HS-5 (cell line): ENCODE measurements around the gene IGF1R.
A peak's percentile ranks its signal among the peaks of the same experiment; 100 is the strongest.

ENCODE experiments used
- DNase-seq: peaks from one replicate; pipeline ENCODE4 v3.0.0-alpha.2; 2012; ENCODE audit warnings: low read depth

The IGF1R gene

DNA sequence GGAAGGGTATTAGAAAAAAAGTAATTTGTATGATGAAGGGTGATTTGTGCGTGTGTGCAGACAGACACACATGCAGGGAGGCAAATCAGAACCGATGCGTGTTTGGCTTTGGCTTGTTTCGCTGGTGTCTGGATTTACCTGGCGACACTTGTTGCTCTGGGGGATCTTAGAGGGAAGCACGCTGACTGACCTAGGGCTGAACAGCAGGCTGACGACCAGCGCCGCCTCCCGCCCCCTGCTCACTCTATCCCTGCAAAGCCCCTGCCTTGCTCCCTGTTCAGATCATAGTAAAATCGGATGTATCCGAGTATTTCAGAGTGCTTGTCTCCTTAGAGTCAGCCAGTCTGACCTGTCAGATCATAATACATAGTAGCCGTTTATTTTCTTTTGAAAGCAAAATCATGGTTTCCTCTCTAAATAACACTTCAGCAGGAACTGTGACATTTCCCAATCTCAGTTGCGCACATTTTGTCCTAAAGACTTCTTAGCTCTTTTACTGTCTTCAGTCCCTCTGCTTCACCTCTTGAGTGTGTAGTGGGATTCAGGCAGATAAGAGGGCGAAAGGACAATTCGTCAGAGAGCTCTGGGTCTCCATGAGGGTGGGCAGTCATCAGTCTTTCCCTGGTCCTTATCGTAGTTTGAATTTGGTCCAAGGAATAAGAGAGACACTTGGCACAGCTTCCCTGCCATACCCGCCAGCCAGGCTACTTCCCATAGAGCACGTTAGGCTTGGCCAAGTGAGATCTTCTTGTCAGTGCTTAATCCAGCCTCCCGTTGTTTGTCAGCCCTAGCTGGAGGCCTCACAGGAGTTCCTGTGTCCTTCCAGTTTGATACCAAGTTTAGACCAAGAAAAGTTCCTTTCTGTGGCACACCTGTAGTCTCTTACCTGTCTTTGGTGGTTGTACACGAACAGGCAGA, 261.9 kb downstream of the IGF1R start:
- no peak for DNase-seq

DNA sequence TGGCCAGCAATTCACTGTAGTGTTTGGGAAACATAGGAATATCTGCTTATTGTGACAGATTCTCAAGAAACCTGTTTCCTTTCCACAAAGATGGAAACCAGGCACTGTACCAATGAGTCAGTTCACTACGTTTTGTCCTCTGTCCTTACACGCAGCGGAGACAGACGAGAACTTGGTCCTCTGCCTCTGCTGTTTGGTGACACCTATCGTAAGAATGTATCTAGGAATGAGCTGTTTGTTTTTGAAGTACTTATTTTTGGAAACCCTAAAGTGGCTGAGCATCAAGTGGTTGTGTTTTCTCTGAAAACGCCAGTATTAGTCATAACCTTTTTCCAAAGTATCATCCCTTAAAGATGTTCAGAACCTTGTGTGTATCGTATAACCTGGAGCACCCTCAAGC, 266.3 kb downstream of the IGF1R start:
- DNase-seq: peak; percentile 77

DNA sequence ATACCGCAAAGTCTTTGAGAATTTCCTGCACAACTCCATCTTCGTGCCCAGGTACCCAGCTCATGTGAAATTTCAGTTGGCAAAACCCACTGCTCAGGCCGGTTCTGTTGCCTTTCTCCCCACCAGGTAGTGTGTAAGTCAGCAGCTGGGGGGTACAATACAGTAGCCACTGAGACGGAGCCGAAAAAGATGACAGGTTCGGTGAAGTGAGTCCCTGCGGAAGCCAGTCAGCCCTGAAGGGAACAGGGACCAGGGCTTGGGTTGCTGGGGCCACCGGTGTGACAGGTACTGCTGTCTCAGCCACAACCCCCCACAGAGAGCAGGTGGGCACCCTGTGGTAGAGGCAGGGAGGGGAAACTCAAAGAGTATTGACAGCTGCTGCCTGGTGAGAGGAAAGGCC, 268.5 kb downstream of the IGF1R start:
- no peak for DNase-seq

DNA sequence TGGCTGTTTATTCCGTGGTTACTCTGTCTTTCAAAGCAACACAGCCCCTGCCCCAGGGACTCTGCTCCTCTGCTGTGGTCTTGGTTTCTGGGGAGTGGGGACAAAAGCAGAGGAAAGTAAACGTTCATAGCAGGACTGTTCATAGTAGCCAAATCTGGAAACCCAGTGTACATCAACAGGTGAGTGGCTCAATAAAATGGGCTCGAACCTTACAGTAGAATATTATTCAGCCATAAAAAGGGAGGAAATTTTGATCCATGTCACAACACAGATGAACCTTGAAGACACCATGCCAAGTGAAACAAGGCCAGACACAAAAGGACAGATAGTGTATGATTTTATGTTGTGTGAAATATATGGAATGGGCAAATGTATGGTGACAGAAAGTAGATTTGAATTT, 269.1 kb downstream of the IGF1R start:
- DNase-seq: no peak

DNA sequence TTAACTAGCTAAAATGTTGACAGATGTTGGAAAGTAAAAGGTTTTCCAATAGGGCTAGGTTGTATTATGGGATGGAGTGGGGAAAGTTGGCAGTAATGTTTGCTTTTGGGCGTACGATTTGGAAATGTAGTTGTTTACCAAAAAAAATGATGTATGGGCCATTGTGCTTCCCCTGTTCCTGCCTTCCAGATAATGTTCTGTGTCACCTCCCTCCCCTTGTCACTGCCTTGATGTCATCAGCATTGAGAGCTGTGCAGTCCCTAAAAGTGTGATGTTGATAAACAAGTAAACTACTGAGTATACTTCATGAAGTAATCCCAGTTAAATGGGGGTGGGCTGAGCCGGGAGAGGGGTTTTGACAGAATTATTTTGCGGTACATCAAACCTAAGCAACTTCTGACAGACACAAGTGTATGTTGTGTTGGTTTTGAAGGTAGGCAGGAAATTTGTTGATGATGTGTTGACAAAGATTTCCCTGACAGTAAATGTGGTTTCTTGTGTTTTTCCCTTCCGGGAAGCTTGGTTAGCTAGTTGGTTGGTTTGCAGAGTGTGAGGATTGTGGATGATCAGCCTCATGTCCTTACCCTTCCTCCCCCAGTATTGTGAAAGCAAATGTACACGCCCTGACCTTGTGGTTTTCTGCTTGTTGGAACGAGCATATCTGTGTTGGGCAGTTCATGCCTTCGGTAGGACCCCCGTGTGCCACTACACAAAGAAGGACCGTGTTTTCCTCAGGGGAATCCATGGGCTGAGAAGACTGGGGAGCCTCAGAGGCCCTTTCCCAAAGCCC, 271.9 kb downstream of the IGF1R start:
- DNase-seq: no peak

DNA sequence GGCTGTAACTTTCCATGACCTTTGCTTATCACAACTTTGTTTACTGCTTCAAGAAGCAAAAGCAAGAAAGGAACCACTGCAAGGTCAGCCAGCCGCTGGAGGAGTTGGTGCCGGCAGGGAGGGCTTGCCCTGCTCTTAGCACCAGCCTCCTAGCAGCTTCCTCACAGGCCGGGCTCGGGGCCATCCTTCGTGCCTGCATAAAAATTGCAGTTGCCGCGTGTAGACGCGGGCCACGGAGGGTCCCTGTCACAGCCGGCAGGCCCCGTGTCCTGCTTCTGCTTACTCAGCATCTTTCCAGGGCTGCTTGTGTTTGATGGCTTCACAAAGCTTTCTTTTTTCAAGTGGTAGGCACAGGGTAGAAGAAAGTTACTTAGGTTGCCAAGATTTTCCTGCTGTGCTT, 274.8 kb downstream of the IGF1R start:
- no peak for DNase-seq

DNA sequence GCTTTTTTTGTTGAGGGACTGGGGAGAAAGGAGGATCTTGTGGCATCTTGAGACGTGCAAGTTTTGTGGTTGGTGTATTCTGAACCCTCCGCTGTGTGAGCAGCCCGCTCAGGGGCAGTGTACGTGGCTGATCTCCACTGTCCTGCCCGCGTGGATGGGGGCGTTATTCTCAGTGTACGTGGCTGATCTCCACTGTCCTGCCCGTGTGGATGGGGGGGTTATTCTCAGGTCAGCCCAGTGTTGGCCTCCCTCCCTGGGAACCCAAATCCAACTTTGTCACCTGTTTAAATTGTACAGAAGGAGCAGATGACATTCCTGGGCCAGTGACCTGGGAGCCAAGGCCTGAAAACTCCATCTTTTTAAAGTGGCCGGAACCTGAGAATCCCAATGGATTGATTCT, 275.2 kb downstream of the IGF1R start:
- DNase-seq: no peak

DNA sequence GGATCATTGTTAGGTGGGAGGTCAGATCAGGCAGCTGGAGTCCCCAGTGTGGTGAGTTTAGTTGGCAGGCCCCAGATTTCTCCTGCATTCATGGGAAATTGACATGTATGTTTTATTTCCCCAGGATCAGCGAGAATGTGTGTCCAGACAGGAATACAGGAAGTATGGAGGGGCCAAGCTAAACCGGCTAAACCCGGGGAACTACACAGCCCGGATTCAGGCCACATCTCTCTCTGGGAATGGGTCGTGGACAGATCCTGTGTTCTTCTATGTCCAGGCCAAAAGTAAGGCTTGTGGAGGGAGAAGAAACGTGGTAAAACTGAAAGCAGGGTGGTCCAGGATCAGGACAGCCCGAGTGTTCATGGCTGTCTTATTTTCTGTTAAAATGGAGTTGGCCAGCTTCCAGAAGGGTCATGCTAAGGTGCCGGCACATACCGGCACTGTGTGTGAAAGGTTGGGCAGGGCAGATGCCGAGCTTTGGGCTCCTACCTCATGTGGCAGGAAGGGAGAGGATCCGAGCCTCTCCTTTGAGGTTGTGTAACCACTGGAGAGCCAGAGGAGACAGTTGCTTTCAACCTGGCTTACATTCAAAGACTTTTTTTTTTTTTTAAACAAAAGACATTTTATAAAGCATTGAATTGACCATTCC, 276.2 kb downstream of the IGF1R start:
- no peak for DNase-seq

DNA sequence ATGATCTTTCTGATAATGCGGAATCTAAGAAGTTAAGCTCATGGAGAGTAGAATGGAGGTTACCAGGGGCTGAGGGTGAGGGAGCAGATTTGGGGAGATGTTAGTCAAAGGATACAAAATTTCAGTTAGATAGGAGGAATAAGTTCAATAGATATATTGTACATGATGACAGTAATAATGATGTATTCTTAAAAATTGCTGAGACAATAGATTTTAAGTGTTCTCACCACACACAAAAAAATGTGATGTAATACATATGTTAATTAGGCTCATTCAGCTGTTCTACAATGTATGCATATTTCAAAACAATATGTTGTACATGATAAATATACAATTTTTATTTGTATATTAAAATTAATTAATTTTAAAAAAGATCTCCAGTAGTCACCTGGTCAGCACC, 277.9 kb downstream of the IGF1R start:
- DNase-seq: no peak

DNA sequence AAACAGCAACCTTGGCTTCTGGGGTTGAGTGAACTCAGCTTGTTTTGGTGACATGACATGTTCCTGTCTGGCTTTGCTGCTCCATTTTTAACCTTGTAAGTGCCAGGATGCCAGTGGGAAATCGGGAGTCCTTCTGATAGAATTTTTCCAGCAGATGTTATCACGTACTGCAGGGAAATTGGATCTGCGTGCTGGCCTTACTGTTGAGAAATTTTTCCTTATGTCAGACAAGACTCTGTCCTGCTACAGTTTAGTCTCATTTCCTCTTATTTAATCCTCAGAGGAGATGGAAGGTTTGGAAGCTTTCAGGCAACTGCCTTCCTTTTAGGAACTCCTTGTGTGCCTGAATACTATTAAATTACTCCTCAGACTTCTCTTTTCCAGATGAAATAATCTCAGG, 278.7 kb downstream of the IGF1R start:
- no peak for DNase-seq

DNA sequence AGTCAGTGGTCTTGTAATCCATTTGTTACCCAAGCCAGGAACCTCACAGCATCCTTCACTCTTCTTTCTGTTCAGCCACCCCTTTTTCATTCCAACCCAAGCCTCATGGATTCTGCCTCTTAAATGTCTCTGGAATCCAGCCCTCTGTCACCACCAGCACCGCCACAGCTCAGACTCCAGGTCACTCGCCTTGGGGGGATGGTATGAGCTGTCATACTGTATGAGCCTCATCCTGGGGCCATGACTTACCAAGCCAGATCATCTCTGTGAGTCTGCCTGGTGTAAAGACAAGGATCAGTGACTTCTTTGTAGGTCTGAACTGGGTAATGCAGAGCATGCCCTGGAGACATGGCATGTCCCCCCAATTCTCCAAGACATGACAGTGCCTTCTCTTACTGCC, 279.7 kb downstream of the IGF1R start:
- no peak for DNase-seq

DNA sequence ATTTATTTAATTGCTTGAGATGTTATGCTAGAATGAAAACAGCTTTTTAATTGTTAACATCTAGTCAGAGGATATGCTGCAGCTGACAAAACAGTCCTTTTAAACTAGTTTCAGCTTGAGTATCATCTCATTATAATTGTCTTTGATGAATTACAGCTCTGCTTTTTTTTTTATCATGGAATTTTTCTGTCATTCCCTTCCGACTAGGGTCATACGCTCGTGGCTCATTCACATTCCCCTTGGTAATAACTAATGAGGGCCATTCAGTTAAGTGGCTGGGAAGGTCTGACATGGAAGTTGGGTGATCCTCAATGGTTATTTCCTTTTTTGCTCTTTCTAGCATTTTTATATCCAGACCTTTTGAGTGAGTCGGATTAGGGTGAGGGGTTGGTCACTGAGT, 282.2 kb downstream of the IGF1R start:
- no peak for DNase-seq

DNA sequence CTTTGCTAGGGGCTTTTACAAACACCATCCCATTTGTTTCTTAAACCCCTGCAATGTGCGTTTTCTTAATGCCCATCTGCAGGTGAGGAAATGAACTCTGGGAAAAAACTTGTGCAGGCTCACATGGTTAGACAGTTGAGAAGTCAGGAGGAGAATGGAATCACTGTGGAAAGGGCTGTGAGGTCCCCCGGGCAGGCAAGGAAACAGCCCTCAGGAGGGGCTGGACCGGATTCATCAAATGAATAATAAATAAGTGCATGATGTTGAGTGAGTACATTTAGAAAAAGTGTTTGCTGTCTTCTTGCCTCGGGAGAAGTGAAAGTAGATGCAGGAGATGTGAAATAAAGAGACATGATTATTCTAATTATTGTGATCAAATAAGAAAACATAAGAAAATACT, 282.7 kb downstream of the IGF1R start:
- DNase-seq: no peak

DNA sequence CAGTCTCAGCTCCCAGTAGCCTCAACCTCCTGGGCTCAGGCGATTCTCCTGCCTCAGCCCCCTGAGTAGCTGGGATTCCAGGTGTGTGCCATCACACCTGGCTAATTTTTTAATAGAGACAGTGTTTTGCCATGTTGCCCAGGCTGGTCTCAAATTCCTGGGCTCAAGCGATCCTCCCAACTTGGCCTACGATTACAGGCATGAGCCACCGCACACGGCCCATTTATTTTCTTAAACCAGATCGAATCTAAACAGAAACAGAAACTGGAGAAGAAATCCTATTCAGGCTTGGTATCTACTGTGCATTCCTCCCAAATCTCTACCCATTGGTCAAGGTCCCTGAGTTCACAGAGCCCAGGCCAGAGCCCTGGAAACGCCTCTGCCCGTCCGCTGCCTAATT, 285.1 kb downstream of the IGF1R start:
- no peak for DNase-seq

DNA sequence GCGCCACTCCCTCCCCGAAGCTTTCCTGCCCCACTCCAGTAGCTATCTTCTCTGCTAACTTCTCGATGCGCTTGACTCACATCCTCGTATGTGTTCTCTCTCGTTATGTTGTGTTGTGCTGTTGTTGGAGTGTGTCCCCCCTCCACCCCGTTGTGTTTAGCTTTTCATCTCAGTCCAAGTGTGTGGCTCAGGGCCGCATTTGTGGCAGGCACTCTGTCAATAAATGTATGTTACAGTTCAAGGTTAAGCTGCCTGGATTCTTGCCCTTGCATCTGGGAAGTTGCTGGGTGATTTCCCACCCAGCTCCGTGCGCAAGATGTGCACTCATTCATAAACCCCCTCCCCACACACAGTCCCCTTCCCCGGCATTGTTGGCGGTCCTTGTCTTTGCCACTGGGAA, 287.4 kb downstream of the IGF1R start:
- no peak for DNase-seq

DNA sequence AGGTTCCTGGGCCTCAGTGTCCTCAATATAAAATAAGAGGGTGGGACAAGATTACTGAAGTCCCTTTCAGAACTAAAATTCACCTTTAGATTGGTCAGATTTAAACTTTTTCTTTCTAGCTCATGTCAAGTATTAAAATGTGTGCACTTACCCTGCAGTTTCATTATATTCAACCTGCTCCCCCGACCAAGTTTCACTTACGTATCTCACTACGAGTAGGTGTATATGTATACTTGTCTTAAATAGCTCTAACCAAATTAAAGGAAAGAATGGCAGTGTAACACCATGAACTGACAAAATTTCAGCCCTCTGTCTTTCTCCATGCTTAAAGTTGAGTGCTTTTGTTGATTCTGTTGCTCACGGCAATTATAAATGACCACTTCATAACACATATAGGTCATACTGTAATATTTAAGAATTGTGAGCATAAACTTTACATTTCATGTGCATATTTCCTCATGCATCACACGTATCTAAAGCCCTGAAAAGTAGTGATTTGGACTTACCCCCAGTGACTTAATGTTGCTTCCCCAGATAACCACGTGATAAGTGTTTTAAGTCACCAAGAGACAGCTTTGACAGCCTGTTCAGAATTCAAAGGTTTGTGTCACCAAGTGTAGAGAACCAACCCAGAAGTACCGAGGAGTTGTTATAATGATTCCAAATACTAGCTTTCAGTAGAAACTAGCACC, 289.2 kb downstream of the IGF1R start:
- no peak for DNase-seq

DNA sequence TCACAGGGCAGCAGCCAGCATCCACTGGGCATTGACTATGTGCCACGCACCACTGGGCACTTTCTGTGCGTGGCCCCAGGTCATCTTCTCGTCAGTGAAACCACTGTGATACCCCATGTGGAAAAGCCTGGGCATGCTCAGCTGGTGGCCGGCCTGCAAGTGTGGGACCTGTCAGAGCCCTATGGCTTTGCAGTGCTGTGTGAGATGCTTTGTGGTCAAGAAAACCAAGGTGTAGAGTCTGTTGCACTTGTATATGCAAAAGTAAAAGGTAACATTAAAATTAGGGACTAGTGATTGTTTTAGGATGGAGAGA, 289.7 kb downstream of the IGF1R start:
- DNase-seq: no peak

DNA sequence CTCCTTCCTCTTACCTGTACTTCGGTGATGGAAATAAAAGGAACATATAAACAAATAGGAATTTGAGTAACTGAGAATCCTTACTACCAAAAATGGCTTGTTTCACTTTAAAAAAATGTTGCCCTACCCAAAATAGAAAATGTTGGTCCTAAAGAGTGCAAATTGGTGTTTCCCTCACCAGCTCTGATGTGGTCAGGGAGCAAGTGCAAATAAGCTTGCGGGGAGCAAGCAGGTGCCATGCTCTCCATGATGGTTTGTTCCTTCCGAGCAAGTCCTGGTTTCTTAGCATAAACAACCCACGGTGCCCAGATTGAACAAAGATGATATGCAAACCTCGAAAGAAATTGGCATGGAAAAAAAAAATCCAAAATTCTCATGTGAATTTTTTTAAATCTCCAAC, 290.5 kb downstream of the IGF1R start:
- no peak for DNase-seq

DNA sequence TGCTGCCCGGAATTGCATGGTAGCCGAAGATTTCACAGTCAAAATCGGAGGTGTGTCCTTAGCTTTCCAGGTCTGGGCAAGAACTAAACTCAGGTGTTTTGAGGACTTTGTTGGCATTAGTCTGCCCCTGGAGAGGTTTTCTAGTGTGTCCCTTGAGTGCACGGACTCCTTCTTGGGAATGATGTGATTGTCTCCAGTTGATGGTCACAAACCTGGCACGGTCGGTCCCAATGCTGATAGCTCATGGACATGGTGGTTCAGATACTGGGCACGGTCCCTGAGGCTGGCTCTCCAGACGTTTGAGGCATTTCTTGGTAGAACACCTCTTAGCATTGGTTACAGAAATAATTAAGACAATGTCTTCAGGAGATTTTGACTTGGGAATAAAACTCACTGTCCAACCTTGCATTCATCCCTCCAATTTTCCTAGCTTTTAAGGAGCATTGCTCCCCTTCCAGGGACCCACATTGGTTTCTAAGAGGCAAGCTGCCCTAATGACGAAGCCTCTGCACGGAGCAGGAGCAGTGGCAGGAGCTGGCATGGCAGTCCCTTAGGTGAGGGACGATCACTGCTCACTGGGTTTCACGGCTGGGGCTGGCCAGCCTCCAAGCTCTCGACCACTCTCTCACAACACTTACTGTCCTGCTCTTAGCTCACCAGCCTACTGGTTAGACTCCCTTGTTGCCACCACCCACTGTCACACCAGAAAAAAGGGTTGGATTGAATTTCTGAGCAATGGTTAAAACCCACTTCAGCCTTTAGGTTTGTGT, 291.2 kb downstream of the IGF1R start:
- no peak for DNase-seq

DNA sequence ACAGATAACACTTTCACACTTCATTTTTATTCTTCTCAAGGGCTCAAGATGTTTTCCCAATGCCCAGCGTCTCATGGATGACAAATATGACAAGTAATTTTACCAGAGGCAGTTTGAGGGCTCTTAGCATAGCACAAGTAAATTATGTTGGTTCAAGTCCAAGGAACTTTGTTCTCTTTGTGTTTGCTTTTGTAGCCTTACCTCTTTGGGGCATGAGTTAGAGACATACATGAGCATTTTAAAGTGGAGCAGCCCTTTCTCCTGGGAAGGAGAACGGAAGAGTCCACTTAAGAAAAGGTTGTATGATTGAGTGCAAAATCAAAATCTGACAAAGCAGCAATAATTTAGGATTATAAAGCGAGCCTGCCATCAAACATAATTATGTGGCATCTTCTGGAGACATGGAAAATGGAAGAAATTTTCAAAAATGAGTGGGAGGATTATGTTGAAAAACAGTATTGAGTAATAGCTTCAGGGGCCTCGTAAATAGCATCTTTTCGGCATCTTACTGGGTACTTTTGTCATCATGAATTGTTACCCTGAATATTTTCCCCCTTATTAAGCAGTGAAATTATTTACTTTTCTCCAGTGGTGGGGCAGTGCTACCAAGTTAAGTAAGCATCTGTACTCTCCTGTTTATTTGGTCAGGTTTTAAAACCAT, 293.4 kb downstream of the IGF1R start:
- no peak for DNase-seq

DNA sequence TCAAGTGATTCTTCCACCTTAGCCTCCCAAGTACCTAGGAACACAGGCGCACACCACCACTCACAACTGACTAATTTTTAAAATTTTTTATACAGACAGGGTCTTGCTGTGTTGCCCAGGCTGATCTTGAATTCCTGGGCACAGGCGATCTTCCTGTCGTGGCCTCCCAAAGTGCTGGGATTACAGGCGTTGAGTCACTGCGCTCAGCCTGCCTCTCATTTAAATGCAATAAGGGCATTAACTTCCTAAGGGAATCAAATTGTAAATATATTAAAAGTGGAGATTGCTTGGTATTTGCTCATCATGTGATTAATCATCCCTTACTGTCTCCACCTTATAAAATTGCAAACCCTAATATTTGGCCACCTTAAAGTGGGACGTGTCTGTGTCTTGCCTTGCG, 294.1 kb downstream of the IGF1R start:
- DNase-seq: no peak
